Activated CD8-positive, alpha-beta memory T cell treated with anti-CD3 and anti-CD28 coated beads, Interleukin-2, amount 50 U/mL, for 24 hours (primary cell): Measurements from ENCODE around the gene KRTAP13-4.

Experiments
- DNase-seq: peaks from one replicate; pipeline ENCODE4 v3.0.0-alpha.2; 2020; ENCODE audit errors: extremely low read depth

The KRTAP13-4 gene

GRCh38 chr21:30430170-30430655 lies at the start of gene KRTAP13-4:
Gene KRTAP13-4, plus strand, starts transcription at chr21:30430220. Its CDS starts 56 bp downstream, at chr21:30430276.
- DNase-seq: no peak

- DNase-seq: no peak
Observed at GRCh38 chr21:30382201-30382600, 47.8 kb upstream of the KRTAP13-4 start.

GRCh38 chr21:30391492-30392025 lies 38.5 kb upstream of the KRTAP13-4 start:
- no peak for DNase-seq

- DNase-seq: no peak
Observed at GRCh38 chr21:30395731-30396130, 34.3 kb upstream of the KRTAP13-4 start, which contains the start of gene KRTAP13-1. Gene KRTAP13-1, plus strand, starts transcription at chr21:30396031. Its CDS starts 56 bp downstream, at chr21:30396087.

- no peak for DNase-seq
Observed at GRCh38 chr21:30408782-30409494, 21.1 kb upstream of the KRTAP13-4 start.

- no peak for DNase-seq
Observed at GRCh38 chr21:30415993-30416392, 14.0 kb upstream of the KRTAP13-4 start.

GRCh38 chr21:30425826-30426225 lies 4.2 kb upstream of the KRTAP13-4 start, which contains the start of gene KRTAP13-3:
Gene KRTAP13-3, minus strand, starts transcription at chr21:30425926. Its CDS starts 14 bp downstream, at chr21:30425912.
- no peak for DNase-seq

GRCh38 chr21:30426731-30427130 lies 3.3 kb upstream of the KRTAP13-4 start:
- no peak for DNase-seq

- DNase-seq: no peak
Observed at GRCh38 chr21:30434033-30434631, 4.1 kb downstream of the KRTAP13-4 start.

GRCh38 chr21:30437010-30437565 lies 7.1 kb downstream of the KRTAP13-4 start:
- no peak for DNase-seq

- DNase-seq: no peak
Observed at GRCh38 chr21:30439975-30440374, 10.0 kb downstream of the KRTAP13-4 start, which contains the start of gene KRTAP15-1. Gene KRTAP15-1, plus strand, starts transcription at chr21:30440275. Its CDS starts 53 bp downstream, at chr21:30440328.

- no peak for DNase-seq
Observed at GRCh38 chr21:30443226-30443625, 13.2 kb downstream of the KRTAP13-4 start.

- no peak for DNase-seq
Observed at GRCh38 chr21:30444204-30444603, 14.2 kb downstream of the KRTAP13-4 start.

- no peak for DNase-seq
Observed at GRCh38 chr21:30447056-30447455, 17.0 kb downstream of the KRTAP13-4 start.

GRCh38 chr21:30448514-30448913 lies 18.5 kb downstream of the KRTAP13-4 start:
- DNase-seq: no peak

GRCh38 chr21:30463713-30464112 lies 33.7 kb downstream of the KRTAP13-4 start:
- no peak for DNase-seq

GRCh38 chr21:30468900-30469714 lies 39.1 kb downstream of the KRTAP13-4 start:
- DNase-seq: no peak

- no peak for DNase-seq
Observed at GRCh38 chr21:30478004-30478403, 48.0 kb downstream of the KRTAP13-4 start.

GRCh38 chr21:30479259-30479658 lies 49.2 kb downstream of the KRTAP13-4 start:
- DNase-seq: no peak

- no peak for DNase-seq
Observed at GRCh38 chr21:30480145-30480544, 50.1 kb downstream of the KRTAP13-4 start, which contains the start of gene KRTAP19-1. Gene KRTAP19-1, minus strand, starts transcription at chr21:30480367. Its CDS starts 50 bp downstream, at chr21:30480317.
